Stimulated activated naive CD8-positive, alpha-beta T cell treated with anti-CD3 and anti-CD28 coated beads, Interleukin-15, amount 100 ng/mL, for 72 hours (primary cell): ENCODE measurements around the gene SIRPB1.
"Not testable (repeated sequence)": the region's sequence is repeated elsewhere in the genome, so short reads cannot be mapped to it uniquely, and the experiment has no call there.

ENCODE experiments used
- ATAC-seq: fragments of 150-1000 bp; cut with Tn5 transposase; 2 replicates; pipeline ENCODE4 v1.10.0; 2021; ENCODE audit warnings: mild to moderate bottlenecking, moderate library complexity
- DNase-seq, 2 donors: peaks; one replicate each; pipeline ENCODE4 v3.0.0; 2021 to 2022
- H3K27ac Mint-ChIP-seq, 2 donors: one replicate each; pipeline ENCODE4 v1.8.0; 2022; ENCODE audit warnings: mild to moderate bottlenecking in 2 of 2, mixed read lengths in 2 of 2, moderate library complexity in 2 of 2
- H3K27me3 Mint-ChIP-seq: one replicate; pipeline ENCODE4 v1.8.0; 2022; ENCODE audit warnings: mixed read lengths
- H3K4me1 Mint-ChIP-seq: one replicate; pipeline ENCODE4 v1.8.0; 2022; ENCODE audit warnings: mild to moderate bottlenecking, mixed read lengths
- H3K4me3 Mint-ChIP-seq, 2 donors: one replicate each; pipeline ENCODE4 v1.8.0; 2022; ENCODE audit warnings: mild to moderate bottlenecking in 2 of 2, mixed read lengths in 2 of 2, moderate library complexity in 1 of 2
- H3K9me3 Mint-ChIP-seq, 2 donors: one replicate each; pipeline ENCODE4 v1.8.0; 2022; ENCODE audit warnings: mixed read lengths in 2 of 2

The SIRPB1 gene

DNA sequence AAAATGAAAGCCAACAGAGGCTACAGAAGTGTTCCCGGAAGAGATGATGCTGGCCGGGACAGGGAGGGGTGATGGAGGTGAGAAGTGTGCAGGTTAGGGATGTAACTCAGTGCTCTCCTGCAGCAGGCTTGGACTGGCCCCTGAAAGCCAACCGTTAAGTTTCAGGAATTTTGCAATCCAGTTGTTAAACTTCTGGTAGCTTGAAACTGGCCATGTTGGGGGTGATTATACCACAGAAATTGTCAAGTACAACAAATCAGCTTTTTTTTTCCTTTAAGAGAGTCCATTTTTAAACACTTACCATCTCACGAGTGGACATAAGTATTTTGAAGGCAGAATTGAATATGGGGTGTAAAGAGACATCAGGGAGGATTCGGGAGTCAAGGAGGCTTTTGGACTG, 8.8 kb upstream of the SIRPB1 start:
- no peak overlapping the region for H3K27ac Mint-ChIP-seq

DNA sequence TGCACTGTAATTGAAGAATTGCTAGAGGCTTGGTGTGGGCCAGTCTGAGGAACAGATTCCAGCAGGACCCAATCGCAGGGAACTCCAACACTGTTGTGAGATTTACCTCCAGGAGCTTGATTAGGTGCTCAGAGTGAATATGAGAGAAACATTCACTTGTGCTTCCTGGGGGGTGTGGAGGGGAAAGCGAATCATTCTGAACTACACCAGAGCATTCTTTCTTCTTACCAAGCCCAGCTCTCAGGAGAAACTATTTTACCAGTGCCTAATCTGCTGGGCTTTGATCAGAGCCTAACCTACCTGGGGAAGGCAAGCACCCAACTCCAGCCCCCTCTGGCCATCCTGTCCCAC, 7.4 kb upstream of the SIRPB1 start:
- DNase-seq, result no peak
- peak overlapping the region; percentile 85 to 91 for H3K27ac Mint-ChIP-seq
- H3K4me1 Mint-ChIP-seq, result peaks cover 100% of the 10 kb centered on the region
- peak overlapping the region; percentile 6 to 58 for H3K4me3 Mint-ChIP-seq
- H3K27me3 Mint-ChIP-seq, result no peaks in the 10 kb centered on the region
- no peaks in the 10 kb centered on the region for H3K9me3 Mint-ChIP-seq
- ATAC-seq, result no peak

More for the DNA sequence above, 8.8 kb upstream of the SIRPB1 start:
- Mint-ChIP-seq H3K4me1 (peaks cover 100% of the 10 kb centered on the region), H3K4me3 (no peak overlapping the region), H3K27me3 (no peaks in the 10 kb centered on the region), H3K9me3 (no peaks in the 10 kb centered on the region)
- no peak for ATAC-seq
- DNase-seq, result no peak

- Mint-ChIP-seq H3K27ac (peak overlapping the region; percentile 85 to 91), H3K4me3 (peak overlapping the region; percentile 24 to 58), H3K4me1 (peaks cover 100% of the 10 kb centered on the region), H3K9me3 (no peaks in the 10 kb centered on the region), H3K27me3 (no peaks in the 10 kb centered on the region)
- no peak for DNase-seq
- ATAC-seq, result peak; percentile 34
These were observed 6.9 kb upstream of the SIRPB1 start for GRCh38 chr20:1626528-1627199.

GRCh38 chr20:1625083-1625690, 5.4 kb upstream of the SIRPB1 start:
- H3K4me1 Mint-ChIP-seq, result peaks cover 100% of the 10 kb centered on the region
- H3K27ac Mint-ChIP-seq, result peak overlapping the region; percentile 69 to 90
- peak overlapping the region; percentile 66 to 69 for H3K4me3 Mint-ChIP-seq
- DNase-seq (no peak), ATAC-seq (peak; percentile 75)
- H3K27me3 Mint-ChIP-seq, result no peaks in the 10 kb centered on the region
- H3K9me3 Mint-ChIP-seq, result no peaks in the 10 kb centered on the region

GRCh38 chr20:1623501-1624205, 3.8 kb upstream of the SIRPB1 start:
- H3K27ac Mint-ChIP-seq, result no peak overlapping the region
- peaks cover 4 to 9% of the 10 kb centered on the region in 2 donors for H3K9me3 Mint-ChIP-seq
- DNase-seq (no peak), ATAC-seq (no peak)
- peaks cover 100% of the 10 kb centered on the region for H3K4me1 Mint-ChIP-seq
- H3K27me3 Mint-ChIP-seq, result no peaks in the 10 kb centered on the region
- H3K4me3 Mint-ChIP-seq, result no peak overlapping the region

DNA sequence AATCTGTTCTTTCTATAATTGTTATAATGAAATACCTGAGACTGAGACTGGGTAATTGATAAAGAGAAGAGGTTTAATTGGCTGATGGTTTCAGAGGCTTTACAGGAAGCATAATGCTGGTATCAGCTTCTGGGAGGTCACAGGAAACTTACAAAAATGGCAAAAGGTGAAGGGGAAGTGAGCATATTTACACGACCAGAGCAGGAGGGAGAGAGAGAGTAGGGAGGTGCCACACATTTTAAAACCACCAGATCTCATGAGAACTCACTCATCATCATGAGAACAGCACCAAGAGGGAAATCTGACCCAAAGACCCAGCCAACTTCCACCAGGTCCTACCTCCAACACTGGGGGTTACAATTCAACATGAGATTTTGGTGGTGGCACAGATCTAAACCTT, 2.6 kb upstream of the SIRPB1 start:
- H3K9me3 Mint-ChIP-seq, result peaks cover 8 to 15% of the 10 kb centered on the region in 2 donors
- H3K4me1 Mint-ChIP-seq, result peaks cover 94% of the 10 kb centered on the region
- ATAC-seq, result peak; percentile 57
- H3K4me3 Mint-ChIP-seq, result peak overlapping the region; percentile 9 to 10
- peak overlapping the region; percentile 21 to 68 for H3K27ac Mint-ChIP-seq
- no peaks in the 10 kb centered on the region for H3K27me3 Mint-ChIP-seq
- DNase-seq, result no peak

DNA sequence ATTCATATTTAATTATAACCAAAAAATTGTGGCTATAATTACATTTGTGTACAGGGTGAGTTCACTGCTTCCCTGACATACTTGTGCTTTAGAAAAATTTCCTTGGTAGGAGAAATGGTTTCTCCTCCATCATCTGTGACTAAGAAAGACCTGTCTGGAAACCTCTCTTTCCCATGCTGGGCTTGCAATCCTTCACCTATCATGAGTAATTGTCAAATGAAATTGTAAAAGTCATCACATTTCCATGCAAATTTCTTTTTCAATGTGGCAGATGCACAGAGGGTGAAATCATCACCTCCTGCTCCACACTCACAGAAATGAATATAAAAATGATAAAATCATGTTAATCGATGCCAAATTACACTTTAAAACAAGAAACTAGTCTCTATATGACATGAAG, 1.5 kb upstream of the SIRPB1 start:
- H3K27ac Mint-ChIP-seq, result no peak overlapping the region
- DNase-seq (no peak), ATAC-seq (no peak)
- H3K4me1 Mint-ChIP-seq, result peaks cover 93% of the 10 kb centered on the region
- H3K4me3 Mint-ChIP-seq, result no peak overlapping the region
- peaks cover 8 to 20% of the 10 kb centered on the region in 2 donors for H3K9me3 Mint-ChIP-seq
- no peaks in the 10 kb centered on the region for H3K27me3 Mint-ChIP-seq

DNA sequence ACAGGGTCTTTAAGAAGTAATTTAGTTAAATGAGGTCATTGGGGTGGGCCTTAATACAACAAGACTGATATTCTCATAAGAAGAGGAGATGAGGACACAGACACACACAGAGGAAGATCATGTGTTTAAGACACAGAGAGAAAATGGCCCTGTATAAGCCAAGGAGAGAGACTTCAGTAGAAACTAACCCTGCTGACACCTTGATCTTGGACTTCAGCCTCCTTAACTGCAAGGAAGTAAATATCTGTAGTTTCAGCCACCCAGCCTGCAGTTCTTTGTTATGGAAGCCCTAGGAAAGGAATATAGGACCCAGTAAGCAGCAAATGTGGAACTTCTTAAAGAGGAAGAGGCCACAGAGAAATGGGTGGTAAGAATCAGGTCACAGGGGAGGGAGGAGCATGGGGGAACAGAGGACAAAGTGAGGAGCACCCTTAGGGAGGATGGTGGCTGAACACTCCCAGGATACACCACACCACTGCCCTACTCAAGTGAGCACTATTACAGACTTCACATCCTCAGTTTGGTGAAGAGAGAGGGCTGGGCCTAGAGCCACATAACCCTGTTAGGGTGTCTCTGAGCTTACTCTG, 762 bp downstream of the SIRPB1 start:
- no peaks in the 10 kb centered on the region for H3K27me3 Mint-ChIP-seq
- H3K4me1 Mint-ChIP-seq, result peaks cover 73% of the 10 kb centered on the region
- H3K4me3 Mint-ChIP-seq, result peak overlapping the region; percentile 52 to 55
- ATAC-seq, result no peak
- DNase-seq, result no peak
- peaks cover 8 to 22% of the 10 kb centered on the region in 2 donors for H3K9me3 Mint-ChIP-seq
- peak overlapping the region in 1 of 2 donors; percentile 85 for H3K27ac Mint-ChIP-seq

DNA sequence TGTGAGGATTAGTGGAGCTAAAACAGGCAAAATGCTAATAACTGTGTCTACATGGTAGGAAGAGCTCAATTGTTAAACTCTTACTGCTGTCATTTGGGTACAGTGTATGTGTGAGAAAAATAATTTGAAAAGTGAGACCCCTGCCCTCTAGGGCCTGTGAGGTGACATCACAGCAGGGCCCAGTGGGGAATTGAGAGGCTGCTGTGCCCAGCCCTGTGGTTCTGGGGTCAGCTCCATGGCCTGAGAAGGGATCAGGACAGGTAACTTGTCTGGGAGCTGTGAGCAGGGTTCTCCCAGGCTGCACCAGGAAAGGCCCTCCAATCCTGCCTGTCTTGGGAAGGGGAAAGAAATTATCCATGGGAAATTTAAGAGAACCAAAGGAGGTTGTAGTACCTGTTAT, 1.3 kb downstream of the SIRPB1 start:
- no peak for ATAC-seq

DNA sequence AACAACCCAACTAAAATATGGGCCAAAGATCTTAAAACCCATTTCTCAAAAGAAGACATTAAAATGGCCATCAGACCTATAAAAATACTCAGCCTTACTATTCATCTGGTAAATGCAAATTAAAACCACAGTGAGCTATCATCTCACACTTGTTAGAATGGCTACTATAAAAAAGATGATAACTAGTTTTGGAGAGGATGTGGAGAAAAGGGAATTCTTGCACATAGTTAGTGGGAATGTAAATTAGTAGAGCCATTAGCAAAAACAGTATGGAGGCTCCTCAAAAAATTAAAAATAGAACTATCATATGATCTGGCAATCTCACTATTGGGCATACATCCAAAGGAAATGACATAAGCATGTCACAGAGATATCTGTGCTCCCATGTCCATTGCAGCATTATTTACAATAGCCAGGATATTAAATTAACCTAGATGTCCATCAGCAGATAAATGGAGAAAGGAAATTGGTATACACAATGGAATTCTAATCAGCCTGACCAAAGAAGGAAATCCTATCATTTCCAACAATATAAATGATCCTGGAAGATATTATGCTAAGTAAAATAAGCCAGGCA, 2.9 kb downstream of the SIRPB1 start:
- ATAC-seq, result no peak
- no peak for DNase-seq
- H3K9me3 Mint-ChIP-seq, result peaks cover 8 to 22% of the 10 kb centered on the region in 2 donors
- no peaks in the 10 kb centered on the region for H3K27me3 Mint-ChIP-seq
- peaks cover 52% of the 10 kb centered on the region for H3K4me1 Mint-ChIP-seq
- no peak overlapping the region for H3K27ac Mint-ChIP-seq
- H3K4me3 Mint-ChIP-seq, result no peak overlapping the region

More for the DNA sequence above, 1.3 kb downstream of the SIRPB1 start:
- Mint-ChIP-seq H3K9me3 (peaks cover 8 to 22% of the 10 kb centered on the region in 2 donors), H3K27me3 (no peaks in the 10 kb centered on the region), H3K4me3 (no peak overlapping the region), H3K27ac (no peak overlapping the region), H3K4me1 (peaks cover 67% of the 10 kb centered on the region)
- no peak for DNase-seq

- not testable (repeated sequence) for ATAC-seq, H3K4me1 Mint-ChIP-seq, H3K4me3 Mint-ChIP-seq, H3K9me3 Mint-ChIP-seq, H3K27ac Mint-ChIP-seq, DNase-seq, H3K27me3 Mint-ChIP-seq
These were observed 9.4 kb downstream of the SIRPB1 start for GRCh38 chr20:1610404-1610803.

- not testable (repeated sequence) for H3K4me1 Mint-ChIP-seq, H3K4me3 Mint-ChIP-seq, H3K9me3 Mint-ChIP-seq, DNase-seq, H3K27me3 Mint-ChIP-seq, H3K27ac Mint-ChIP-seq, ATAC-seq
These were observed 11.0 kb downstream of the SIRPB1 start for GRCh38 chr20:1608678-1609347.

- Mint-ChIP-seq H3K9me3 (no peaks in the 10 kb centered on the region), H3K27ac (no peak overlapping the region), H3K4me1 (peaks cover 4% of the 10 kb centered on the region), H3K27me3 (no peaks in the 10 kb centered on the region), H3K4me3 (no peak overlapping the region)
- ATAC-seq (no peak), DNase-seq (no peak)
These were observed 19.1 kb downstream of the SIRPB1 start for GRCh38 chr20:1600736-1601135.

DNA sequence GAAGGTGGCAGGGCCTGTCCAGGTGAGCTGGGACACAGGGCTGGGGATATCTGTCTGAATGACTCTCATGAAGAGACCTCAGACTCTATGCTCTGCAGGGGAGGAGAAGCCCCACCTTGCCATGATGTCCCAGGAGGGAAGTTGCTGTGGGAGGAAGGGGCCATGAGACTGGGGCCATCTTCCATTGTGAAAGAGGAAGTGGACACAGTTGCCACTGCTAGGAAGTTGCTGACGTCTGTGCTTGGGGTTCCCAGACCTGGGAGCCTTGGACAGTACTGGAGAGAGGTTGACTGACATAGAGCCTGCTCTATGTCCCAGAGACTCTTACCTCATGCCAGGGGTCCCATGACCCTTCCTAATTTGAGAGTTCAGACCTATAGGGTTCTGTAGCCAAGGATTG, 24.5 kb downstream of the SIRPB1 start:
- DNase-seq (no peak), ATAC-seq (no peak)
- H3K27ac Mint-ChIP-seq, result no peak overlapping the region
- no peak overlapping the region for H3K4me3 Mint-ChIP-seq
- H3K9me3 Mint-ChIP-seq, result no peaks in the 10 kb centered on the region
- no peaks in the 10 kb centered on the region for H3K27me3 Mint-ChIP-seq
- H3K4me1 Mint-ChIP-seq, result peaks cover 10% of the 10 kb centered on the region
